ENCODE results near the gene MAP3K8. TPM values are rescaled to one million over a fixed set of nuclear protein-coding genes. Genes with fewer than 3 reads are reported as not detected.

The MAP3K8 gene
- total and polyA plus RNA-seq, 9 of the 15 experiments (the other 6 are each of a cell fraction or from before 2014, with no cell fraction given) = 6.9 to 23.6 (median 13.6) TPM

GRCh38 chr10:30425336-30426075 is 8.5 kb upstream of the MAP3K8 start (continued):
- TF ChIP-seq E4F1 (CRISPR knock-in tag; IDR thresholded peaks at IDR 0.05; ENCODE audit: borderline replicate concordance) = peak; percentile 63; the same call in 1 of the 2 replicates

- DNase-seq (ENCODE audit: extremely low read depth in 1 of 4, low spot score in 3 of 4) = no peak
- no peak for FAIRE-seq
- intact Hi-C loops (cut with micrococcal nuclease) = no loop called here
- TF ChIP-seq PYGO2 (tag; IDR thresholded peaks at IDR 0.05) (no peak), ESRRA (IDR thresholded peaks at IDR 0.05; ENCODE audit: borderline replicate concordance, low read depth) (no peak), ATF4 (CRISPR knock-in tag; IDR thresholded peaks at IDR 0.05) (no peak), IRF2 (CRISPR knock-in tag; IDR thresholded peaks at IDR 0.05) (no peak), MEIS2 (IDR thresholded peaks at IDR 0.05; ENCODE audit: partially characterized antibody) (no peak), ZNF639 (CRISPR knock-in tag; conservative IDR thresholded peaks at IDR 0.05 in 1 of 2, IDR thresholded peaks at IDR 0.05 in 1 of 2) (0 out of 4 replicates have a peak, but pooled peaks of 1 of the 2 experiments have one; percentile 4), ZNF384 (IDR thresholded peaks at IDR 0.05; ENCODE audit: low read depth, low read length) (no peak), FOXM1 (IDR thresholded peaks at IDR 0.05; ENCODE audit: low read depth) (no peak), FOXM1 (CRISPR knock-in tag; IDR thresholded peaks at IDR 0.05; ENCODE audit: low read depth) (no peak), THRAP3 (IDR thresholded peaks at IDR 0.05; ENCODE audit: borderline replicate concordance) (no peak), MYBL2 (IDR thresholded peaks at IDR 0.05; ENCODE audit: low read depth) (no peak), MYBL2 (CRISPR knock-in tag; IDR thresholded peaks at IDR 0.05; ENCODE audit: borderline replicate concordance) (no peak), OTX1 (CRISPR knock-in tag; IDR thresholded peaks at IDR 0.05) (no peak)
Observed at GRCh38 chr10:30430544-30431298, 3.3 kb upstream of the MAP3K8 start.

More at GRCh38 chr10:30430544-30431298, 3.3 kb upstream of the MAP3K8 start:
- in situ Hi-C loops (cut with MboI) = no loop called here
- peak overlapping the region; percentile 97 for H2AFZ ChIP-seq (ENCODE audit: low read depth, low read length)
- WGBS (ENCODE audit: insufficient coverage, low coverage, missing lambda C conversion rate) = 70% methylated on average over 11 of the region's 12 CpGs
- no peaks in the 10 kb centered on the region for H3K27me3 ChIP-seq (ENCODE audit: control insufficient read depth in 2 of 2, insufficient read depth in 2 of 2, low read length in 2 of 2)
- no peak for ATAC-seq
- no peaks in the 10 kb centered on the region for H3K9me3 ChIP-seq (replicated peaks; ENCODE audit: control insufficient read depth, insufficient read depth, low read depth, low read length)
- ChIA-PET CTCF (ENCODE audit: low intra/inter-chr PET ratio) (no interaction called here), POLR2A (interaction anchor here (1.0 to 2.1 kb wide), 3 partner anchors 10 to 70 kb away, joined by 3 to 12 read pairs (median 5); no protein-coding TSS in a partner anchor)
- peaks cover 30 to 44% of the 10 kb centered on the region in 2 experiments for H3K4me1 ChIP-seq (replicated peaks in 1 of 2; ENCODE audit: control insufficient read depth in 2 of 2, insufficient read depth in 2 of 2, low read length in 2 of 2)
- H3K9me1 ChIP-seq (ENCODE audit: control insufficient read depth, insufficient read depth, low read length) = no peaks in the 10 kb centered on the region
- peak overlapping the region; percentile 74 for H3K4me2 ChIP-seq (ENCODE audit: insufficient read depth, low read length)
- BruUV-seq (replicated peaks) = TSS peak; percentile 25
- H3K4me3 ChIP-seq = peak overlapping the region; percentile 13; the same call in 1 of the 2 replicates
- H3K36me3 ChIP-seq (ENCODE audit: control insufficient read depth, insufficient read depth, low read length) = no peaks in the 10 kb centered on the region
- H4K20me1 ChIP-seq (replicated peaks; ENCODE audit: control insufficient read depth, insufficient read depth, low read length) = no peaks in the 10 kb centered on the region
- H3K79me2 ChIP-seq (ENCODE audit: control insufficient read depth, insufficient read depth, low read length) = peaks cover 18% of the 10 kb centered on the region
- peak overlapping the region in 1 of 2 experiments; percentile 66; a peak in 2 of 4 replicates for H3K9ac ChIP-seq (ENCODE audit: insufficient read depth in 1 of 2, low read depth in 2 of 2, low read length in 2 of 2)
- H3K27ac ChIP-seq (ENCODE audit: extremely low read depth, low read depth, low read length) = peak overlapping the region; percentile 81
